ENCODE measurements around the gene YLPM1.
"Not testable (repeated sequence)": the region's sequence is repeated elsewhere in the genome, so short reads cannot be mapped to it uniquely, and the experiment has no call there.

DNA sequence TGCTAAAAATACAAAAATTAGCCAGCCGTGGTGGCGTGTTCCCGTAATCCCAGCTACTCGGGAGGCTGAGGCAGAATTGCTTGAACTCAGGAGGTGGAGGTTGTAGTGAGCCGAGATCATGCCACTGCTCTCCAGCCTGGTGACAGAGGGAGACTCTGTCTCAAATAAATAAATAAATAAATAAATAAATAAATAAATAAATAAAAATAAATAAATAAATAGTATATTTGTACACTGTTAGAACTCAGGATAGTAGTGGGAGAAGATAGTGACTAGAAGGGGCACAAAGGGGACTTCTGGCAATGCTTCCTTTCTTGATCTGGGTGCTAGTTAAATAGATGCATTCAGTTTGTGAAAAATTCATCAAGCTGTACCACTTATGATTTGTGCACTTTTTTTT is 4.6 kb upstream of the YLPM1 start:
- not testable (repeated sequence) for TF ChIP-seq EZH2phosphoT487 (IDR thresholded peaks at IDR 0.05; ENCODE audit: insufficient read depth, low read depth); EZH2 (IDR thresholded peaks at IDR 0.05; ENCODE audit: insufficient read depth, poor library complexity, severe bottlenecking)

Measured in GM23248 (cell line).